Upper lobe of right lung (tissue), 1 donor: ENCODE data around the gene PARD3B. TPM values are rescaled to one million over a fixed set of nuclear protein-coding genes. Genes with fewer than 3 reads are reported as not detected.

ENCODE experiments used
- ATAC-seq: fragments of 200-7000 bp; cut with Tn5 transposase; one replicate; pipeline ENCODE4 v1.9.1; 2020; ENCODE audit warnings: mild to moderate bottlenecking, moderate library complexity
- DNase-seq: peaks from one replicate; pipeline ENCODE4 v3.0.0-alpha.2; 2020
- H3K27ac ChIP-seq: fragments of 200-600 bp; one replicate; pipeline ENCODE4 v1.8.0; 2022
- H3K27me3 ChIP-seq: fragments of 200-600 bp; one replicate; pipeline ENCODE4 v1.8.0; 2022; ENCODE audit warnings: mild to moderate bottlenecking
- H3K36me3 ChIP-seq: fragments of 200-600 bp; one replicate; pipeline ENCODE4 v1.8.0; 2022
- H3K4me1 ChIP-seq: fragments of 200-600 bp; one replicate; pipeline ENCODE4 v1.8.0; 2022
- H3K4me3 ChIP-seq: fragments of 200-600 bp; one replicate; pipeline ENCODE4 v1.8.0; 2022; ENCODE audit warnings: mild to moderate bottlenecking
- H3K9me3 ChIP-seq: fragments of 200-600 bp; one replicate; pipeline ENCODE4 v1.8.0; 2022
- CTCF ChIP-seq: fragments of 200-600 bp; IDR thresholded peaks from one replicate; pipeline ENCODE4 v1.8.0; 2022; ENCODE audit warnings: antibody characterized with exemption
- intact Hi-C: fragments of 100-400 bp; cut with DNase I; formaldehyde crosslinking; loops from one replicate; pipeline ENCODE4 v1.11.0; 2022
- total RNA-seq: library from RNA; stranded (reverse); fragmentation: NEBNext Ultra II Directional; extraction: Animal tissue kit (Norgen Biotek cat#: 25700); gene quantifications from one replicate; pipeline ENCODE4 v1.2.1, GENCODE V29; 2021
- donor health status: DM: no; HTN: yes; CAD: no; lungs with severe emphysema.

The PARD3B gene
- total RNA-seq, 1 donor from 2014 or later: 32.5 TPM

- no peak overlapping the region for H3K4me3 ChIP-seq
- H3K36me3 ChIP-seq: no peaks in the 10 kb centered on the region
- DNase-seq (no peak), ATAC-seq (no peak)
- TF ChIP-seq CTCF: no peak
- H3K9me3 ChIP-seq: no peaks in the 10 kb centered on the region
- H3K27me3 ChIP-seq: no peaks in the 10 kb centered on the region
- no peak overlapping the region for H3K27ac ChIP-seq
- no peaks in the 10 kb centered on the region for H3K4me1 ChIP-seq
- intact Hi-C loops: no loop called here
Measured at GRCh38 chr2:205017381-205017780, 472.1 kb downstream of the PARD3B start.

- intact Hi-C loops: no loop called here
- H3K27ac ChIP-seq: no peak overlapping the region
- H3K9me3 ChIP-seq: no peaks in the 10 kb centered on the region
- no peak for TF ChIP-seq CTCF
- no peaks in the 10 kb centered on the region for H3K36me3 ChIP-seq
- no peak overlapping the region for H3K4me3 ChIP-seq
- DNase-seq (no peak), ATAC-seq (no peak)
- H3K4me1 ChIP-seq: no peaks in the 10 kb centered on the region
- no peaks in the 10 kb centered on the region for H3K27me3 ChIP-seq
Measured at GRCh38 chr2:205017912-205018311, 472.6 kb downstream of the PARD3B start.

GRCh38 chr2:205020673-205021072, 475.4 kb downstream of the PARD3B start:
- DNase-seq: no peak
- intact Hi-C loops: no loop called here
- Histone ChIP-seq H3K9me3 (no peaks in the 10 kb centered on the region), H3K36me3 (no peaks in the 10 kb centered on the region), H3K27ac (no peak overlapping the region), H3K4me3 (no peak overlapping the region), H3K27me3 (no peaks in the 10 kb centered on the region), H3K4me1 (no peaks in the 10 kb centered on the region)
- no peak for ATAC-seq
- no peak for TF ChIP-seq CTCF

- Histone ChIP-seq H3K4me3 (no peak overlapping the region), H3K36me3 (no peaks in the 10 kb centered on the region), H3K27me3 (no peaks in the 10 kb centered on the region), H3K27ac (no peak overlapping the region), H3K4me1 (no peaks in the 10 kb centered on the region), H3K9me3 (no peaks in the 10 kb centered on the region)
- ATAC-seq: no peak
- TF ChIP-seq CTCF: no peak
- intact Hi-C loops: no loop called here
- no peak for DNase-seq
Measured at GRCh38 chr2:205022841-205023240, 477.6 kb downstream of the PARD3B start.

GRCh38 chr2:205024822-205025518, 479.7 kb downstream of the PARD3B start:
- no peaks in the 10 kb centered on the region for H3K4me1 ChIP-seq
- no peaks in the 10 kb centered on the region for H3K9me3 ChIP-seq
- no peaks in the 10 kb centered on the region for H3K36me3 ChIP-seq
- TF ChIP-seq CTCF: no peak
- no peaks in the 10 kb centered on the region for H3K27me3 ChIP-seq
- intact Hi-C loops: no loop called here
- H3K4me3 ChIP-seq: no peak overlapping the region
- ATAC-seq: peak; percentile 67
- H3K27ac ChIP-seq: peak overlapping the region; percentile 26
- DNase-seq: no peak
